ENCODE measurements around the gene MIA.
"Not testable (repeated sequence)": the region's sequence is repeated elsewhere in the genome, so short reads cannot be mapped to it uniquely, and the experiment has no call there.

MIA gene

DNA sequence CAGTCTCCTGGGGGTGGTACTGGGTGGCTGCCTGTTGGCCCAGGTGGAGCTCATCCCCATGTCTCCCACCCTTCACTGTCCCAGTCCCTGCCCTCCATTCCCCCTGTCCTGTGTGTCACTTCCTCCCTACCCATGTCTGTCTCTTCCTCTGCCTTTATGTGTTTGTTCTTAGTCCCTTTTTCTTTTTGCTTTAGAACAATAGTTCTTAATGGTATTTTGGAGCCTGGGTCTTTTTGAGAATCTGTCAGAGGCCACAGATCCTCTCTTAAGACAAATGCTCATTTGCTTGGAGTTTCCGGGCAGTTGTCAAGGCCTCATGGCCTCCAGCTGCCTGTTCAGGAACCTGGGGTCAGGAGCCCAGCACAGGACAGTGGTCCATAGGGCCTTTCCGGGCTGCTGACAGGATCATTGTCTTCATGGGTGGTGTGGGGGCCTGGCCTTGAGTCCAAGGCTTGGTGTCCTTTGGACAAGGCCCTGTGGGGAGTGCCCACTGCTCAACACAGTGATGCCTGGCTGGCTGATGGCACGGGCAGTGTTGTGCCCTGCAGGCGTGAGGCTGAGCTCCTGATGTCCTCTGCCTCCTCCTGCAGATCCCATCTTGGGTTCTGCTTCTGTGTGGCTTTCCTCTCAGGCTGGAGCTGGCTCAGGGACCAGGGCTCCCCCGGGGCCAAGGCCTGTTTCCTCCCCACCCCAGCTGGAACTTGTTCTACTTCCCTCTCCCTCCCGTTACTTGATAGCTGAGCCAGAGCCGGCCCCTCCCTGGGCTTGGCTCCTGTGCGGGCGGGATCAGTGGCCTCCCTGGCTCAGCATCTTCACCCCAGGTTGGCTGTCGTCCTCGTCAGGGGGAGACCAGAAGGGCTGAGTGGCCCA lies 27.2 kb downstream of the MIA start:
- DNase-seq (ENCODE audit: low read depth, low spot score), result no peak

DNA sequence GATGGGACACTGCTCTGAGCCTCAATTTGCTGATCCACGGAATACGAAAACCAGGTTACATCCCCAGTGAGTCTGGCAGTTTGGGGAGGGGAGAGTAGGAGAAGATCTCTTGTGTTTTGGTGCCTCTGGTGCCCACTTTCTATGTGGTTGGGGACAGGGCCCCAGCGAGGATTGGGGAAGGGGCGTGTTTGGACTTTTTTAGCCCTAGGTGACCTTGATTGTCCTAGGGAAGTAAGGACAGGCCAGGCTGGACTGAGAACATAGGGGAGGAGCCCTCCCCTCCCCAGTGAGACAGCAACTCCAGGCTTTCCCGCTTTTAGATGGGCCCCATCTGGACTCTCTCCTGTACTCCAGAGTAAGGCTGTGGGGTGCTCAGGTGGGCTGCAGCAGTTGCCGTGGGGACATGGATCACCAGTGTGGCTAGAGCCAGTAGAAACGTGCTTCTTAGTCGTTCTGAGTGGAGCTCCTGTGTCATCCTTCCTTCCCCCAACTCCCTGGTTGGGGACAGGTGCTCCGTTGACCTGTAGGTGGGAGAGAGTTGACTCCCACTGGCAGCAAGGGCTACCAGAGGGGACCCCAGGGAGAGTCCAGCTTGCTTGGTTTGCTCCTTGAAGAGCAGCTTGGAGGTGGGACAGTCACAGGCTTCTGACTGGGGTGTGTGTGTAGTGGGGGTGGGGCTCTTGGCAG lies 28.0 kb downstream of the MIA start:
- no peak for DNase-seq (ENCODE audit: low read depth, low spot score)

DNA sequence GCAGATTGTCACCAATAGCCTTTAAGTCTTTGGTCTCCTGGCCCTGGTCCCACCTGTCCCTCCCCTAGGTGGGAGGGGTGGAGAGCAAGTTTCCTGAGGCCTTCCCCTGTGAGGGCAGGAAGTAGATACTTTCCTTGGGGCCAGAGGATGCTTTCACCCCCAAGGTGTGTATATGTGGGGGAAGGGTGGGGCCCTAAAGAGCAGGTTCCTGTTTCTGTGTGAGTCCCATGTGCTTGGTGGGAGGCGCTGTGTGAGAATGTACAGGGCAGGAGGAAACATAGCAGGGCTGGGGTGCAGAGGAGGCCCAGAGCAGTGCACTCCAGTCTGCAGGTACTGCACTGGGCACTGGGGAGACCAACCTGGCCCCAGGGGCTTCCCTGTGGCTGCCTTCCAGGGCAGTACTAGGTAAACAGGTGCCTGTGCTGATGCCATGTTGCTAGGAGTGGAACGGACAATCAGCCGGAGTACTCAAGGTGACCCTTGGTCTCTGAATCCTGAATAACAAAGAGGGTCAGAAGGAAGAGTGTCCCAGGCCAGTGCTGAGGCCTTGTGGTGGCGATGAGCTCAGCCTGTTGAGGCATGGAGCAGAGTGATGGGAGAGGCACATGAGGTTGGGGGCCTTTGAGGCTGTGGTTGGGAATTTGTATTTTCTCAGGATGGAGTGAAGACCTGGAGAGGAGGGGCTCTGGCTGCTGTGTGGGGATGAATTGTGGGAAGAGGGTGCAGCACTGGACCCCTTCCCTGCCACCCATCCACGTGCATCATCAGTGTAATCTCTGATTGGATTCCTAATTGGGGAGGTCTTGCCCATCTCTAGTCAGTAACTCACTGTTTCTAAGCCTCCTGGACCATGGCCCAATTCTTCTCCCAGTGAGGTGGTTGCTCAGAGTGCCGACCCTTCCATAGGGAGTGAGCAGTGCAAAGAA lies 28.8 kb downstream of the MIA start:
- no peak for DNase-seq (ENCODE audit: low read depth, low spot score)

DNA sequence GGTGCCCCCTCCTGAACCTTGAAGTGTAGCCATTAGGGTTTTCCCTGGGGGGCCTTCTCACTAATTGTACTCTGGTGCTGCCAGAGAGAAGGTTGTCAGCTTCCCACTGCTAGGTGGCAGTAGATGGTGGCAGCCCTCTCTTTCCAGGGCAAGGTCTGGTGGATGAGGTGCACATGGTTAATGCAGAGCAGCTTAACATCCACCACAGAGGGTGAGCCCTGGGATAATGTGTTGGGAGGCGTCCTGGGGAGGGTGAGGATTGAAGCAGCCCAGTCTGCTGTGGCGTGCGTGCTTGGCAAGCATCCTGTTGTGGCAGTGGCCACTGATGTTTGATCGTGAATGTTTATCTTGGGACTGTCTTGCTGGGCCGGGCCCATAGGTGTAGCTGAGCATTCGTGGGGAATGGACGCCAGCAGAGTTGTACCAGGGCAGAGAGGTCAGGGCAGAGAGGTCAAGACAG lies 29.5 kb downstream of the MIA start:
- no peak for DNase-seq (ENCODE audit: low read depth, low spot score)

DNA sequence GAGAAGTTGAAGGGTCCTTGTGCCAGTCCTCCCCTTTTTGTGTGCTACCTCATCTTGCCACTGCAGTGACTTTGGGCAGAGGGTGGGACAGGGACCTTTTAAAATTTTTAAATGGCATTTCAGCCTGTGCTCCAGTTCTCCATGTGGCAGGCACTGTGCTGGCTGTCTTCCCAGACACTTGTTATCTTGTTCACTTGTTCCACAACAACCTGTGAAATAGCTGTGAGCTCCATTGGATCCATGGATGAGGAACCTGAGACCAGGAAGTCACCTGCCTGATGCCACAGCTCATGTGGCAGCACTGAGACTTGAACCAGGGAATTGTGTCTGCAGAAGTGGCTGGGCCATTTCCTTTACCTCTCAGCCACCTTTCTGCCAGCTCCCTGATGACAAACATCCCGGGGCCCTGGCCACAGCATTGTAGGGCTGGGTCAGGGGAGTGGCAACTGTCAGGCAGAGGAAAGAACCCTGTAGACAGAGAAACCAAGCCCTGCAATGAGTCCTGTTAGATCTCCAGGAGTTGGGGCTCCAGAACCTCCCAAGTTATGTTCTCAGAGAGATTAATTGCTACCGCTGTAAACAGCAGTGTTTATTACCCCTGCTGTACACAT lies 30.0 kb downstream of the MIA start:
- DNase-seq (ENCODE audit: low read depth, low spot score), result no peak

DNA sequence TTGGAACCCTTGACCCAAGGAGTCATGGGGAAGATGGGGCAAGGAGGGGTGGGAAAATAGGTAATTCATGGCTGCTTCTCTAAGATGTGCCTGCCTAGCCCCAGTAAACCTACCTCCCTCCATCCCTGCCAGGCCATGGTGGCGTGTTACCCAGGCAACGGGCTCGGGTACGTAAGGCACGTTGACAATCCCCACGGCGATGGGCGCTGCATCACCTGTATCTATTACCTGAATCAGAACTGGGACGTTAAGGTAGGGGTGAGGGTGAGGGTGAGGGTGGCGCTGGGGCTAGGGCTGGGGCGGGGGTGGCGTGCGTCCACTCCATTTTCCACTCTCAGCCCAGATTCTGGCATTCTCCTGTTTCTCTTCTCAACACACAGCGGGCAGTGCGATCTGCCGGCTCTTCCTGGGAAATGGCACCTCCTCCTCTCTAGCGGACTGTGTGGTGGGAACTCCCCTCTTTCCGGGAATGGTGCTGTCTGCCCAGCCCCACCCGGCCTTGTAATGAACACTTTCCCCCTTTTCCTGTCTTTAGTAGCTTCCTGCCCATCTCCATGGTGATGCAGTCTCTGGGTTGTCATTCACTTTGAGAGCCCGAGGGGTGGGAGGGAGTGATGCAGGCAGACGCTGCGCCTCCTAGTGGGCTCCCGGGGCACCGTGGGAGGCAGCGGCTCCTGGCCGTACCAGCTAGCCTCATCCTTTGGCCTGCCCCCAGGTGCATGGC lies 31.3 kb downstream of the MIA start:
- peak; percentile 95 for DNase-seq (ENCODE audit: low read depth, low spot score)

DNA sequence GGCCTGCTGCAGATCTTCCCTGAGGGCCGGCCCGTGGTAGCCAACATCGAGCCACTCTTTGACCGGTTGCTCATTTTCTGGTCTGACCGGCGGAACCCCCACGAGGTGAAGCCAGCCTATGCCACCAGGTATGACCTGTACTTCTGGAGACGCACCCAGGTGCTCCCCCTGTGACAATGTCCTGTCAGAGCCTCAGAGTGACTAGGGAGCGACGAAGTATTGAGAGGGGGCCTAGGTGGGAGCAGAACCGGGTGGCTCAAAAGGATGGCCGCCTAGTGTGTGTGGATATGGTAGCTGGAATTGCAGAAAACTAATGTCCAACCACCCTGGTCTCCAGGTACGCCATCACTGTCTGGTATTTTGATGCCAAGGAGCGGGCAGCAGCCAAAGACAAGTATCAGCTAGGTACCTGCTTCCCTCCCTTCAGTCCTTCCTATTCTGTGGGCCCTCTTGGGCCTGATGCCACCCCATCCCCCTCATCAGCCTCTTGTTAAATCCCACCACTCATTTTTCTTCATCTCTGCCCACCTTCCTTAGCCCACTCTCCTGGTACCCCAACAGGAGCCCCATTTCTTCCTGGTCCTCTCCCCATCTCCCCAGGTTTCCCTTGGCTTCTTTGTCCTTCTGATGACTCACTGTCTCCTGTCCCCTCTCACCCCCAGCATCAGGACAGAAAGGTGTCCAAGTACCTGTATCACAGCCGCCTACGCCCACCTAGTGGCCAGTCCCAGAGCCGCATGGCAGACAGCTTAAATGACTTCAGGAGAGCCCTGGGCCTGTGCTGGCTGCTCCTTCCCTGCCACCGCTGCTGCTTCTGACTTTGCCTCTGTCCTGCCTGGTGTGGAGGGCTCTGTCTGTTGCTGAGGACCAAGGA lies 32.1 kb downstream of the MIA start:
- DNase-seq (ENCODE audit: low read depth, low spot score), result no peak

DNA sequence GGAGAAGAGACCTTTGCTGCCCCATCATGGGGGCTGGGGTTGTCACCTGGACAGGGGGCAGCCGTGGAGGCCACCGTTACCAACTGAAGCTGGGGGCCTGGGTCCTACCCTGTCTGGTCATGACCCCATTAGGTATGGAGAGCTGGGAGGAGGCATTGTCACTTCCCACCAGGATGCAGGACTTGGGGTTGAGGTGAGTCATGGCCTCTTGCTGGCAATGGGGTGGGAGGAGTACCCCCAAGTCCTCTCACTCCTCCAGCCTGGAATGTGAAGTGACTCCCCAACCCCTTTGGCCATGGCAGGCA lies 32.7 kb downstream of the MIA start:
- no peak for DNase-seq (ENCODE audit: low read depth, low spot score)

DNA sequence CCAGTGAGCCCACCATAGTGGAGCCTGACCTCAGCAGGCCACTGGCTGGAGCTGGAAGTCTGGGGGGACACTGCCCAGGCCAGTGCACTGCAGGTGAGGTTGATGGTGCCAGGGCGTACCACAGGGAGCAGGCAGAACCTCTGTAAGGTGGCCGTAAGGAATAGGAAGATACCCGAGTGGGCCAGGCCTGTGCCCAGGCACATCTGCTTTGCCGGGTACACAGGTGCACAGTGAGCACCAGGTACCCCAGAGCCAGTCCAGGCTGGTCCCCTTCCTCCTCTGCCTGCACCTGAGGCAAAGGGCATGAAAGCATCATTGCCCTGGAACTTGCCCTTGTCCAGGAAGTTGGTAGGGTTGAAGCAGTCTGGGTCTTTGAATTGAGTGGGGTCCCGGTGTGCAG lies 33.2 kb downstream of the MIA start:
- no peak for DNase-seq (ENCODE audit: low read depth, low spot score)

DNA sequence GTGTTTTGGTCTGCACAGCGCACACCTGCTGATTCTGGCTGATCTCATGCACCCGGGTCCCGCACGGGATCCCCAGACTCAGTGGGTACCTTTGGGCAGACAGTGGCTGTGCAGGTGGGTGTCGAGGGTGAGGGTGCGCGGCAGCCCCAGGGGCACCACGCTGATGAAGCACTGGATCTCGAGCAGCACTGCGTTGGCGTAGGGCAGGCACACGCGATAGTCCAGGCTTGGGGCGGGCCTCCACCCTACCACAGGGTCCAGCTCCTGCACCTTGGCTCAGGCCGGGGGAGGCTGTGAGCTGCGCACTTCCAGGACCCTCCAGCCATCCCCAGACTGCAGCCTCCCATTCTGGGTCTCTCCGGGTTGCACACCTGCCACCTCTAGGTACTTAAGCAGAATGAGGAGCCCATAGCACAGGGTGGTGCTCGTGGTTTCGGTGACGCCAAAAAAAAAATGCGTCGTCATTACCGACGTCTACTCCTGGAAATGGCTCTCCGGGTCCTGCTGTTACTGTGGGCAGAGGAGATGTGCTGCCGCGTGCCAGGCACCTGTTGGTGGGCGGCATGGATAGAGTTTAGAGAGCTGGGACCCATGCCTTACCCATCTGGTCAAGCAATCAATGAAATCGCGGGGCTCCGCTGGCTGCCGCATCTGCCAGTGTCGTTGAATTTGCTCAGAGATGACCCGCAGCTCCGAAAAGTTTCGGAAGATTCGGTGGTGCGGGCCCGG lies 34.2 kb downstream of the MIA start:
- DNase-seq (ENCODE audit: low read depth, low spot score), result no peak

DNA sequence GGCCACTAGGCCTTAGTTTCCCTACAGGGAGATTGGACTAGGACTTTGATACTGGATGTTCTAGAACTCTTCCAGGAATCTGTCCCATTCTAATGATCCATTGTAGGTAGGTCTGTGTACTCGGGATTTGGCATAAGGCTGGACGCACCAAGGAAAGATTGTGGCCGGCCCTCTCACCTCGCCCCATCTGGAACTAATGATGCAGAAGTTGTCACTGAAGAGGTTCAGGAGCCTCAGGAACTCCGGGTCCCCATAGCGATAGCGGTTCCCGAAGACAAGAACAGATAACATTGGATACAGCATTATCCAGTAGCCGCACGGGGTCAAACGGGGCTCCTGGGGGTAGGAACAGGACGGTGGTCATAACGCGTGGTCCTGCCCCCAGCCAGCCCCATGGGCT lies 34.8 kb downstream of the MIA start:
- DNase-seq (ENCODE audit: low read depth, low spot score), result no peak

DNA sequence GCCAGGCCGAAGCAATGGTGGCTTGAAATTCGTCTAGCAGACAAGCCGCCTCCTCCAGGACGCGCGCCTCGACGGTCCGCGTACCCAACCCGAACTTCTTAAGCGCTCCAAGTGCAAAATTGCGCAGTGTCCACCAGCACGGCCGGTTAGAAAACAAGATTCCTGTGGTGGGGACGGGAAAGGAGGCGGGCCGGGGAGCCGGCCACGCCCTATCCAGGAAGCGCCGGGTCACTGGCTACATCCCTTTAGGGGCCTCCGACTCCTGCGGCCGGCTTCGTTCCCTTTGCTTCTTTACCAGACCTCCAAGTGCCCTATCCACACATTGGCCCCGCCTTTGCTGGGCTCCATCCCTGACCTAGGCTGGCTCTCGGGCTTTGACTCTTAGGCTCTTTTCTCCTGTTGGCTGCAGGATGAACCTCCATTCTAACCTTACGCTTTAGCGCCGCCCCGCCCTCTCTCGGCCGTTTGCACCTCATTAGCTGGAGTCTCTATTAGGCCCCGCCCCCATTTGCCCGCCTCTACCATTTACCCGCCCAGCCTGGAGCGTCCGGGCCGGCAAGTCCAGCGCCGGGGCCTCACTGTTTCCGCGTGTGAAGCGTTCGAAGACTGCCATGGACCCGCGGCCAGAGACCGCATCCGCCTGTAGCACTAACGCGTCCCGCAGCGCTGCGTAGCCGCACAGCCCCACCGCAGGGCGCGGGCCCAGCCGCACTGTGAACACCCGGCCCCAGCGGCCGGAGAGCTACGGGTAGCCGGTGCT lies 35.5 kb downstream of the MIA start:
- DNase-seq (ENCODE audit: low read depth, low spot score), result peak; percentile 79

DNA sequence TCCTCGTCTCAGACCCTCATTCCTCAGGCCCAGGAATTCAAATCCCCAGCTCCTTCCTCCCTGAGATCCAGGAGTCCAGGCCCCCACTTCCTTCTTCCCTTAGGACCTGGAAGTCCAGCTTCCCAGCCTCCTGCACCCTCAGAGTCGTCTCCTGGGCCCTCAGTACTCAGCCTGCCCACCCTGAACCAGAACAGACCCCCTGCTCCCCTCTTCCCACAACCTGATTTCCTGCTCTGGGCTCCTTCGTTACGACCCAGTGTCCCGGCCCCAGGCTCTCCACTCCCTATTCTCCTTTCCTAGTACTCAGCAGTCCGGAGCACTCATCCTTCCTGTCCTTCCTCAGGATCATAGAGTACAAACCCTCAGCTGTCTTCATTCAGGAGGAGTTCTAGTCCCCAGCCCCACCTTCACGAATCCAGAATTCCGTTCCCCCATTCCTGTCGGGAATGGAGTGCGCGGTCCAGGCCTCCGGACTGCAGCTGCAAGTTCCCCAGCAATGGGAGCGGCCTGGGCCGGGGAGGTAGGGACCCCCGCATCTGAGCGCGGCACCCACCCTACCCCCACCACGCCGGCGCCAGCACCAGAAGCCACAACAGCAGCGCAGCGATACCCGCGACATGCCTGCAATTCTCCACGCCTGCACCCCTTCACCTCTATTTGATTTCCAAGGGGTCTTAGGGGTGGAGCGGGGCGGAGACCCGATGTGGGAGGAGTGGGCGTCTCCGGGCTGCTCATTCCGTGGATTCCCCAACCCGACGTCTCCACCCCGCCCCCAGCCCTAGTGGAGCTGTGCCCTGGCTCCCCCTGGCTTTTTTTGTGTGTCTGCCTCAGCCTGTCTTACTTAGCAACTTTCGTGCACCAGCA lies 36.4 kb downstream of the MIA start:
- no peak for DNase-seq (ENCODE audit: low read depth, low spot score)

DNA sequence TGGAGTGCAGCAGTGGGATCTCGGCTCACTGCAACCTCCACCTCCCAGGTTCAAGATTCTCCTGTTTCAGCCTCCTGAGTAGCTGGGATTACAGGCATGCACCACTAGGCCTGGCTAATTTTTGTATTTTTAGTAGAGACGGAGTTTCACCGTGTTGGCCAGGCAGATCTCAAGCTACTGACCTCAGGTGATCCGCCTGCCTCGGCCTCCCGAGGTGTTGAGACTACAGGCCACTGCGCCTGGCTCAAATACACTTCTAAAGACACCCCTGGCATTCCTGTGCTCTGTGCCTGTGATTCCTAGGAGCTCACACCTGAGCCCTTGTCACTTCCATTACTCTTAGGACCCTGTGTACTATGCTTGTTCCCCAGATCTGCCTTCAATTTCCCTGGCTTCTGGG lies 37.2 kb downstream of the MIA start:
- DNase-seq (ENCODE audit: low read depth, low spot score), result not testable (repeated sequence)

DNA sequence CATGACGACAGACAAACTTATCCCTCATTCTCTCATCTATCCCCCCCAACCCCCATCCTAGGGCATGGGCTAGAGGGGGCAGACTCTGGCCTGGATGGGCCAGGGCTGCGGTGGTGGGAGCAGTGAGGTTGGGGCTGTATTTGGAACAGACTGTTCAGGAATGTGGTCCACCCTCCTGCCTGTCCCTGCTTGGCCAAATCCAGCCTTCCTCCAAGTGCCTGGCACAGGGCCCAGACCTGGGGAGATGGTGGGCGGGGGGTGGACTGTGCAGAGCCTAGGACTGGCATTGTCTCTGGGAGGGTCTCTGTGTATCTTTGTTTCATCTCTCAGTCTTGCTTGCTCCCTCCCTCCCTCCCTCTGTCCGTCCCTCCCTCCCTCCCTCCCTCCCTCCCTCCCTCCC lies 37.9 kb downstream of the MIA start:
- peak; percentile 56 for DNase-seq (ENCODE audit: low read depth, low spot score)

DNA sequence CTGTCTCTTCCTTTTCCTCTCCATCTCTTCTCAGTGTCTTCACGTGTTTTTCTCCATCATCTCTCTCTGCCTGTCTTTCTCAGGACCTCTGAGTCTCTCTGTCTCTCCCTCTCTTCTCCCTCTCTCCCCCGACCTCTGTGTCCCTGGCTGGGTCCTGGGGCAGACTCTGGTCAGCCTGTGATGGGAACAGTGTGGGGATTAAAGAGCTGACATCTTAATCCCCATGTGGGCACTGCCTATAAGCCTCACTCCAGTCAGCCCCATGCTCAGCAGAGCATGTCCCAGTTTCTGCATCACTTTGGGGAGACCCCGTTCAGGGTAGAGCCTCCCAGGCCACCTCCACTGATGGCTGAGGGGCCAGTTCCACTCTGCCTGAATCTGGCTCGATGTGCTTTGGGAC lies 39.9 kb downstream of the MIA start:
- no peak for DNase-seq (ENCODE audit: low read depth, low spot score)

DNA sequence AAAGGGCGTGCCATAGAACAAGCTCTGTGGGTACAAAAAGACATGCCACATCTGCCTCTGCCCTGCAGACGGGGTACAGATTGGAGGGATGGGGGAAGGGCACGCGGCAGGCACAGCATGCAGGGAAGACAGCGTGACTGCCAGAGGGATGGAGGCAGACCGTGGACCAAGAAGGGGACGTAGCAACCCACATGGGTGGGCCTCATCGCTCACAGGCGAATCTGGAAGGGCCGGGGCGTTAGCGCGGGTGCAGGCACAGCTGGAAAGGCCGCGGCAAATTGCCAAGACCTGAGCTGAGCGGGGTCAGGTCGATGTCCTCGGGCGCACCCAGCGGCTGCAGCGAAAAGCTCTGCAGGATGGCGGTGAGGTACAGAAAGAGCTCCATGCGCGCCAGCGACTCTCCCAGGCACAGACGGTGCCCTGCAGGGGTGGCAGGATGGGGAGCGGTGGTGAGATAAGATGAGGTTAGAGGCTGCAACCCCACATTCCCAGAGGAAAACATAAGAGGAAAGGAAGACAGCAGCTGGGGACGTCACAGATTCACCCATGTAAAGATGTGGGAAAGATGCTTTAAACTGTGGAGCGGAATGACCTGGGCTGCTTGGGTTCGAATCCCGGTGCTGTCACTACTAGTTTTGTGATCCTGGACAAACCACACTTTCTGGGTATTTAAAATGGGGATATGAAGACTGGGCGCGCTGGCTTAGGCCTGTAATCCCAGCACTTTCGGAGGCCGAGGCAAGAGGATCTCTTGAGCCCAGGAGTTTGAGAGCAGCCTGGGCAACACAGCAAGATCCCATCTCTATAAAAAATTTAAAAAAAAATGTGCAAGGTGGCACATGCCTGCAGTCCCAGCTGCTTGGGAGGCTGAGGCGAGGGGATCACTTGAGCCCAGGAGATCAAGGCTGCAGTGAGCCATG lies 43.4 kb downstream of the MIA start:
- peak; percentile 49 for DNase-seq (ENCODE audit: low read depth, low spot score)
